Endothelial cell of umbilical vein (primary cell): ENCODE data around the gene SLC39A13. TPM values are rescaled to one million over a fixed set of nuclear protein-coding genes. Genes with fewer than 3 reads are reported as not detected.

ENCODE experiments used
- BruUV-seq: library from RNA; stranded (reverse); fragments of 400-500 nt; replicated peaks from 2 replicates; lab custom pipeline; 2021; lab: Mats Ljungman, UMichigan
- CTCF ChIA-PET: fragments of 300-600, 350-600 bp; sonication (Branson Sonifier 250); formaldehyde crosslinking; loops from one replicate; lab custom pipeline; 2021; ENCODE audit warnings: antibody characterized with exemption, inconsistent platforms; lab: Charles Lee
- POLR2A ChIA-PET: fragments of 300-600, 350-600 bp; sonication (Branson Sonifier 250); formaldehyde crosslinking; loops from one replicate; lab custom pipeline; 2021; ENCODE audit warnings: antibody characterized with exemption, inconsistent platforms; lab: Charles Lee
- DNase-seq: peaks from one replicate; pipeline ENCODE4 v3.0.0-alpha.2; 2011; ENCODE audit warnings: low read depth, low spot score
- FAIRE-seq: peaks from 2 replicates; lab custom pipeline; 2011; peaks lifted over from hg19 to GRCh38; lab: Jason Lieb, UNC
- H2AFZ ChIP-seq: 2 replicates; pipeline ENCODE4 v1.6.0; 2012; ENCODE audit warnings: low read depth, low read length, control low read depth, inconsistent platforms
- H3K27ac ChIP-seq: 2 replicates; pipeline ENCODE4 v1.5.1; 2011; ENCODE audit warnings: low read depth, mild to moderate bottlenecking, control low read depth, low read length, moderate library complexity; ENCODE audit not compliant: insufficient read depth
- H3K27me3 ChIP-seq, 2 experiments: 2 replicates each; pipeline versions ENCODE4 v1.6.0 to v1.6.1; 2011; ENCODE audit warnings: low read length in 2 of 2, mixed read lengths in 1 of 2; ENCODE audit not compliant: control insufficient read depth in 2 of 2, insufficient read depth in 2 of 2
- H3K36me3 ChIP-seq, 2 experiments: 2 replicates in 1 of 2; 3 replicates in 1 of 2; pipeline ENCODE4 v1.5.1; 2011; ENCODE audit warnings: low read length in 2 of 2, mild to moderate bottlenecking in 1 of 2, moderate library complexity in 1 of 2; ENCODE audit not compliant: control insufficient read depth in 2 of 2, insufficient read depth in 2 of 2; ENCODE audit errors: extremely low read depth in 1 of 2
- H3K4me1 ChIP-seq: 3 replicates; pipeline ENCODE4 v1.5.1; 2011; ENCODE audit warnings: mild to moderate bottlenecking, low read length; ENCODE audit not compliant: control insufficient read depth, insufficient read depth; ENCODE audit errors: extremely low read depth
- H3K4me2 ChIP-seq: 2 replicates; pipeline ENCODE4 v1.6.1; 2011; ENCODE audit warnings: low read length, control low read depth, mixed read lengths; ENCODE audit not compliant: insufficient read depth
- H3K4me3 ChIP-seq, 3 experiments: fragments of 200-600 bp in 1 of 3; sonication (generic), shearing (Covaris generic) in 1 of 3; replicated peaks in 1 of 3; 2 replicates each; pipeline ENCODE4 v1.5.1; 2011 to 2016; ENCODE audit warnings: control low read depth in 3 of 3, low read length in 3 of 3, mild to moderate bottlenecking in 2 of 3, inconsistent platforms in 1 of 3, low read depth in 1 of 3, moderate library complexity in 1 of 3; ENCODE audit not compliant: insufficient read depth in 1 of 3
- H3K79me2 ChIP-seq: 2 replicates; pipeline ENCODE4 v1.6.0; 2012; ENCODE audit warnings: low read length, inconsistent platforms; ENCODE audit not compliant: control insufficient read depth, insufficient read depth
- H3K9ac ChIP-seq: replicated peaks from 2 replicates; pipeline ENCODE3; 2011; ENCODE audit warnings: low read length, control low read depth; ENCODE audit not compliant: insufficient read depth; ENCODE audit errors: extremely low read depth
- H3K9me1 ChIP-seq: replicated peaks from 3 replicates; pipeline ENCODE4 v1.6.0; 2011; ENCODE audit warnings: mild to moderate bottlenecking, low read length; ENCODE audit not compliant: control insufficient read depth, insufficient read depth; ENCODE audit errors: extremely low read depth
- H3K9me3 ChIP-seq: replicated peaks from 2 replicates; pipeline ENCODE4 v1.5.1; 2012; ENCODE audit warnings: low read length, inconsistent platforms; ENCODE audit not compliant: control insufficient read depth, insufficient read depth
- H4K20me1 ChIP-seq: replicated peaks from 2 replicates; pipeline ENCODE3; 2011; ENCODE audit warnings: mild to moderate bottlenecking, low read length; ENCODE audit not compliant: control insufficient read depth, insufficient read depth; ENCODE audit errors: extremely low read depth
- CTCF ChIP-seq, 2 donors: IDR thresholded peaks; 1 replicate in 1 of 2; 2 replicates in 1 of 2; pipeline ENCODE4 v1.5.1; 2011; ENCODE audit warnings: low read length in 2 of 2, mild to moderate bottlenecking in 2 of 2, moderate library complexity in 2 of 2, control low read depth in 1 of 2, inconsistent platforms in 1 of 2, low read depth in 1 of 2; ENCODE audit not compliant: insufficient read depth in 1 of 2; ENCODE audit errors: extremely low read depth in 1 of 2
- EZH2 ChIP-seq: IDR thresholded peaks from 2 replicates; pipeline ENCODE4 v1.6.1; 2012; ENCODE audit warnings: borderline replicate concordance, low read depth, mild to moderate bottlenecking, moderate library complexity, low read length, inconsistent platforms; ENCODE audit not compliant: severe bottlenecking
- FOS ChIP-seq: IDR thresholded peaks from 2 replicates; pipeline ENCODE4 v1.6.1; 2011; ENCODE audit warnings: mild to moderate bottlenecking, low read length, moderate library complexity, borderline replicate concordance; ENCODE audit not compliant: insufficient read depth
- GATA2 ChIP-seq: IDR thresholded peaks from 2 replicates; pipeline ENCODE4 v1.7.0; 2011; ENCODE audit warnings: low read depth, mild to moderate bottlenecking, moderate library complexity, mixed read lengths, low read length; ENCODE audit not compliant: insufficient read length, insufficient read depth
- JUN ChIP-seq: IDR thresholded peaks from 2 replicates; pipeline ENCODE4 v1.6.1; 2011; ENCODE audit warnings: borderline replicate concordance, low read depth; ENCODE audit not compliant: insufficient read length, insufficient read depth
- MAX ChIP-seq: IDR thresholded peaks from 2 replicates; pipeline ENCODE4 v1.6.1; 2011; ENCODE audit not compliant: insufficient read depth, insufficient read length
- MYC ChIP-seq: IDR thresholded peaks from one replicate; pipeline ENCODE4 v1.6.1; 2011; ENCODE audit warnings: mild to moderate bottlenecking, low read depth, low read length
- POLR2A ChIP-seq: IDR thresholded peaks from 2 replicates; pipeline ENCODE4 v1.6.1; 2012; ENCODE audit warnings: low read depth, mild to moderate bottlenecking, control low read depth, low read length
- POLR2AphosphoS5 ChIP-seq: IDR thresholded peaks from 2 replicates; pipeline ENCODE4 v1.6.1; 2012; ENCODE audit warnings: low read depth, mild to moderate bottlenecking, control low read depth, low read length, moderate library complexity; ENCODE audit not compliant: insufficient read depth
- dilution Hi-C: fragments of 300-500 bp; cut with MboI; formaldehyde crosslinking; loops from one replicate; pipeline ENCODE4 v1.15.0; 2019; ENCODE audit warnings: low sequenced_read_pairs; ENCODE audit not compliant: extremely low pct_ligation_motif_present
- intact Hi-C: fragments of 100-400 bp; cut with micrococcal nuclease; formaldehyde crosslinking; loops from one replicate; pipeline ENCODE4 v1.10.0; 2022
- polyA plus RNA-seq, 4 experiments: library from polyadenylated mRNA; depleted of rRNA in 3 of 4; stranded (reverse) in 3 of 4; unstranded in 1 of 4; fragments of >200 nt; gene quantifications; 2 replicates each; pipeline versions ENCODE4 v1.2.1 to v1.2.3, GENCODE V29; 2011 to 2012; ENCODE audit warnings: missing spikeins in 1 of 4
- total RNA-seq: library from RNA; stranded (reverse); gene quantifications from 2 replicates; pipeline ENCODE4 v1.2.3, GENCODE V29; 2021

Gene SLC39A13
- total and polyA plus RNA-seq, 2 donors (not counting 3 experiments of a cell fraction or from before 2014, with no cell fraction given) = 91.9 to 94.3 TPM

GRCh38 chr11:47445840-47446239 lies 37.5 kb downstream of the SLC39A13 start:
- no TSS peak for BruUV-seq
- dilution Hi-C loops = no loop called here
- CTCF ChIA-PET = interaction anchor here (0.8 to 1.8 kb wide), 3 partner anchors 9 to 71 kb away, joined by 3 to 6 read pairs (median 4); no protein-coding TSS in a partner anchor
- Histone ChIP-seq H3K4me2 (no peak overlapping the region), H3K9ac (no peak overlapping the region), H2AFZ (no peak overlapping the region), H3K27ac (no peak overlapping the region), H3K79me2 (no peaks in the 10 kb centered on the region), H3K27me3 (no peaks in the 10 kb centered on the region), H3K4me1 (no peaks in the 10 kb centered on the region), H3K4me3 (no peak overlapping the region), H4K20me1 (no peaks in the 10 kb centered on the region), H3K36me3 (peaks cover 0 to 2% of the 10 kb centered on the region in 2 experiments), H3K9me3 (no peaks in the 10 kb centered on the region), H3K9me1 (no peaks in the 10 kb centered on the region)
- FAIRE-seq (no peak), DNase-seq (no peak)
- intact Hi-C loops = no loop called here
- POLR2A ChIA-PET = interaction anchor here (0.6 kb wide), 1 partner anchor 9 kb away, joined by 8 read pairs; no protein-coding TSS in a partner anchor
- TF ChIP-seq MAX = no peak
- TF ChIP-seq POLR2A = no peak
- no peak for TF ChIP-seq POLR2AphosphoS5
- no peak for TF ChIP-seq JUN
- no peak for TF ChIP-seq GATA2
- no peak for TF ChIP-seq CTCF (IDR thresholded peaks at IDR 0.05; ENCODE audit: extremely low read depth in 1 of 2, insufficient read depth in 1 of 2, low read depth in 1 of 2, low read length in 2 of 2)
- TF ChIP-seq EZH2 = no peak
- no peak for TF ChIP-seq MYC
- TF ChIP-seq FOS = no peak
